ENCODE results near the gene TRAF7.

TRAF7 gene

GRCh38 chr16:2212362-2213324 lies 57.1 kb downstream of the TRAF7 start:
- in situ Hi-C loops (cut with MboI; ENCODE audit: low sequenced_read_pairs), result no loop called here

GRCh38 chr16:2213817-2214718 lies 58.5 kb downstream of the TRAF7 start:
- in situ Hi-C loops (cut with MboI; ENCODE audit: low sequenced_read_pairs), result no loop called here

- in situ Hi-C loops (cut with MboI; ENCODE audit: low sequenced_read_pairs), result no loop called here
Observed at GRCh38 chr16:2214719-2214968, 59.1 kb downstream of the TRAF7 start, which contains the start of gene PGP. PGP (minus strand) TSS chr16:2214840; CDS start chr16:2214777, 63 bp downstream.

GRCh38 chr16:2216330-2216729 lies 60.7 kb downstream of the TRAF7 start:
- in situ Hi-C loops (cut with MboI; ENCODE audit: low sequenced_read_pairs), result no loop called here

GRCh38 chr16:2223221-2223941 lies 67.8 kb downstream of the TRAF7 start, which contains the start of gene E4F1:
E4F1 (plus strand) TSS chr16:2223591; CDS start chr16:2223614, 23 bp downstream.
- in situ Hi-C loops (cut with MboI; ENCODE audit: low sequenced_read_pairs), result no loop called here

- in situ Hi-C loops (cut with MboI; ENCODE audit: low sequenced_read_pairs), result no loop called here
Observed at GRCh38 chr16:2223942-2224486, 68.4 kb downstream of the TRAF7 start.

- in situ Hi-C loops (cut with MboI; ENCODE audit: low sequenced_read_pairs), result no loop called here
Observed at GRCh38 chr16:2226245-2226793, 70.7 kb downstream of the TRAF7 start.

- in situ Hi-C loops (cut with MboI; ENCODE audit: low sequenced_read_pairs), result no loop called here
Observed at GRCh38 chr16:2226918-2227317, 71.3 kb downstream of the TRAF7 start.
